RWPE2 (cell line): ENCODE results near the gene MAP3K20.

ENCODE experiments used
- ATAC-seq: fragments of 200-7000 bp; cut with Tn5 transposase; 3 replicates; pipeline ENCODE4 v1.9.1; 2021; ENCODE audit warnings: low read depth
- DNase-seq: peaks from one replicate; pipeline ENCODE4 v3.0.0-alpha.2; 2020; ENCODE audit warnings: low spot score
- H3K27ac ChIP-seq: fragments of 450-650 bp; 2 replicates; pipeline ENCODE4 v1.5.1; 2017; ENCODE audit warnings: mild to moderate bottlenecking; ENCODE audit not compliant: poor library complexity, severe bottlenecking
- H3K27me3 ChIP-seq: fragments of 250-450 bp; sonication (Bioruptor Pico); 2 replicates; pipeline ENCODE4 v1.5.1; 2021; ENCODE audit warnings: mild to moderate bottlenecking, moderate library complexity; ENCODE audit not compliant: insufficient read depth, poor library complexity, severe bottlenecking
- H3K36me3 ChIP-seq: fragments of 250-450 bp; sonication (Bioruptor Pico); 2 replicates; pipeline ENCODE4 v1.5.1; 2020; ENCODE audit warnings: low read depth, mild to moderate bottlenecking, moderate library complexity
- H3K4me1 ChIP-seq: fragments of 250-450 bp; sonication (Bioruptor Pico); 2 replicates; pipeline ENCODE4 v1.5.1; 2021; ENCODE audit warnings: mild to moderate bottlenecking, moderate library complexity; ENCODE audit not compliant: insufficient read depth, poor library complexity, severe bottlenecking
- H3K4me3 ChIP-seq: fragments of 250-450 bp; sonication (Bioruptor Pico); 2 replicates; pipeline ENCODE4 v1.5.1; 2021; ENCODE audit warnings: mild to moderate bottlenecking, moderate library complexity; ENCODE audit not compliant: severe bottlenecking
- H3K9me3 ChIP-seq: fragments of 250-450 bp; sonication (Bioruptor Pico); 2 replicates; pipeline ENCODE4 v1.5.1; 2021; ENCODE audit warnings: mild to moderate bottlenecking, moderate library complexity; ENCODE audit not compliant: severe bottlenecking
- TF ChIP-seq, protein P1 (sequence below): fragments of 450-650 bp; IDR thresholded peaks from one replicate; pipeline ENCODE4 v1.5.1; 2017; ENCODE audit warnings: mild to moderate bottlenecking, moderate library complexity; ENCODE audit not compliant: poor library complexity, severe bottlenecking

The MAP3K20 gene

DNA sequence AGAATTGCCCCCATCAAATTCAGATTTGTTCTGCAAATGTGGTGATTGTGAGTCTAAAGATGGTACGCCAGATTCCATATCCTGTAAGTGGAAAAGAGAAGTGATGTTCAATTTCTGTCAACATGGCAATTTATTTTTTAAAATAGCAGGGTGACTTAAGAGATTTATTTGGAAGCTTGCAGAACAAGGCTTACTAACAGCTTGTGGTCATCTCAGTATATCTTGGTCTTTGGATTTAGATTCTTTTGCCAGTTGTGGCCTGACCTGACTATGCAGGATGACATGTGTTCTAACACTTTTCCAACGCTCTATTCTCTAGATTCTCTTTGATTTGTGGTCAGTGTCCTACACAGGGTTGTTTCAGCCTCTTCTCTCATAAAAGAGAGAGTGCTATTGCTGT, 74.4 kb downstream of the MAP3K20 start:
- Histone ChIP-seq H3K36me3 (no peaks in the 10 kb centered on the region; the same call in 1 of the 2 replicates), H3K4me3 (no peak overlapping the region), H3K27ac (peak overlapping the region; percentile 98), H3K27me3 (no peaks in the 10 kb centered on the region), H3K4me1 (peaks cover 69% of the 10 kb centered on the region), H3K9me3 (no peaks in the 10 kb centered on the region)
- TF ChIP-seq, protein P1, sequence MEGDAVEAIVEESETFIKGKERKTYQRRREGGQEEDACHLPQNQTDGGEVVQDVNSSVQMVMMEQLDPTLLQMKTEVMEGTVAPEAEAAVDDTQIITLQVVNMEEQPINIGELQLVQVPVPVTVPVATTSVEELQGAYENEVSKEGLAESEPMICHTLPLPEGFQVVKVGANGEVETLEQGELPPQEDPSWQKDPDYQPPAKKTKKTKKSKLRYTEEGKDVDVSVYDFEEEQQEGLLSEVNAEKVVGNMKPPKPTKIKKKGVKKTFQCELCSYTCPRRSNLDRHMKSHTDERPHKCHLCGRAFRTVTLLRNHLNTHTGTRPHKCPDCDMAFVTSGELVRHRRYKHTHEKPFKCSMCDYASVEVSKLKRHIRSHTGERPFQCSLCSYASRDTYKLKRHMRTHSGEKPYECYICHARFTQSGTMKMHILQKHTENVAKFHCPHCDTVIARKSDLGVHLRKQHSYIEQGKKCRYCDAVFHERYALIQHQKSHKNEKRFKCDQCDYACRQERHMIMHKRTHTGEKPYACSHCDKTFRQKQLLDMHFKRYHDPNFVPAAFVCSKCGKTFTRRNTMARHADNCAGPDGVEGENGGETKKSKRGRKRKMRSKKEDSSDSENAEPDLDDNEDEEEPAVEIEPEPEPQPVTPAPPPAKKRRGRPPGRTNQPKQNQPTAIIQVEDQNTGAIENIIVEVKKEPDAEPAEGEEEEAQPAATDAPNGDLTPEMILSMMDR, result no peak
- no peak for ATAC-seq
- DNase-seq, result no peak

DNA sequence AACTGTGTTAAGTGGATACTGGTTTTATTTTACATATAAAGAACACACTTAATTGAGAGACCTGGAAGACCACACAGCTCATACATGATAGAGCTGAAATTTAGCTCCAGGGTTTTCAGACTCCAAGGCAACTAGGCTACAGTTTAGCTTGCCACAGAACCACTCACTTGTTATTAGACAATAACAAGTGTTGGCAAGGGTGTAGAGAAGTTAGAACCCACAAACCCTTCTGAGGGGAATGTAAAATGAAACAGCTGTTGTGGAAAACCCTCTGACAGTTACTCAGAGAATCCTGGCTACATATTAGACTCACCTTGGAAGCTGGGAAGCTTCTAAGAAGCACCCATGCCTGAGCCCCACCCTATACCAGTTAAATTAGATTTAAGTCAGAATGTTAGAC, 75.3 kb downstream of the MAP3K20 start:
- TF ChIP-seq, protein P1, result no peak
- H3K4me1 ChIP-seq, result peaks cover 62% of the 10 kb centered on the region
- H3K4me3 ChIP-seq, result no peak overlapping the region
- H3K27me3 ChIP-seq, result no peaks in the 10 kb centered on the region
- peak overlapping the region; percentile 98 for H3K27ac ChIP-seq
- ATAC-seq (no peak), DNase-seq (no peak)
- no peaks in the 10 kb centered on the region for H3K9me3 ChIP-seq
- no peaks in the 10 kb centered on the region; the same call in 1 of the 2 replicates for H3K36me3 ChIP-seq

DNA sequence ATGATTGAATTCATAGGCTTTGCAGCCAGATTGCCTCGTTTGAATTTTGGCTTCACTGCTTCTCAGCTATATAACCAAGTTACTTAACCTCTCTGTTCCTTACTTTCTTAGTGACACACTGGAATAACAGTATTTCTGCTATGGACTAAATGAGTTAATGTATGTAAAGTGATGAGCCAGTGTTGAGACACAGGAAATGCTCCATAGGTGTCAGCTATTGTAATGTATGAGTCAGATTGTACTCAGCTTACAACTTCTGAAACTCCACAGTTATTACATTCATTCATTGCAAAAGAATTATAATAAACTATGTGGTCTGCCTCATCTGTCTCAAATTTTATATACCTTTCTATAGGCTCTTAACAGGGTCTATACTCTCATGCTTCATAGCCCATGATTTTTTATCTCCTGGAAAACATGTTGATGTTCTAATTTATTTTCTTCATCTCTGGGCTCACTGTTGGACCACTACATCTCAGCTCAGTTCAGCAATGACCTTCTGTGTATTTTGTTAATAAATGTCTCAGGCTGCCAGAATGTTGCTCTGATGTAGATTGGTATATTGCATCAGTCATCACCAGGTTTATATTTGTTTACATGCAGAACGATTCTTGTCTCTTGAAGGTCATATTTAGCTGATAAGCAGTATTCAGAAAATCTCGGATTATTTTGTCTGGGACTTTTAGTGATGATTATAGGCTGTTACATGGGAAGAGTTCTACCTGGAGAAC, 76.2 kb downstream of the MAP3K20 start:
- no peaks in the 10 kb centered on the region for H3K27me3 ChIP-seq
- peaks cover 57% of the 10 kb centered on the region for H3K4me1 ChIP-seq
- no peaks in the 10 kb centered on the region; the same call in 1 of the 2 replicates for H3K36me3 ChIP-seq
- H3K9me3 ChIP-seq, result no peaks in the 10 kb centered on the region
- H3K4me3 ChIP-seq, result no peak overlapping the region
- DNase-seq, result no peak
- H3K27ac ChIP-seq, result peak overlapping the region; percentile 98
- peak; percentile 88 for ATAC-seq
- TF ChIP-seq, protein P1, result no peak

DNA sequence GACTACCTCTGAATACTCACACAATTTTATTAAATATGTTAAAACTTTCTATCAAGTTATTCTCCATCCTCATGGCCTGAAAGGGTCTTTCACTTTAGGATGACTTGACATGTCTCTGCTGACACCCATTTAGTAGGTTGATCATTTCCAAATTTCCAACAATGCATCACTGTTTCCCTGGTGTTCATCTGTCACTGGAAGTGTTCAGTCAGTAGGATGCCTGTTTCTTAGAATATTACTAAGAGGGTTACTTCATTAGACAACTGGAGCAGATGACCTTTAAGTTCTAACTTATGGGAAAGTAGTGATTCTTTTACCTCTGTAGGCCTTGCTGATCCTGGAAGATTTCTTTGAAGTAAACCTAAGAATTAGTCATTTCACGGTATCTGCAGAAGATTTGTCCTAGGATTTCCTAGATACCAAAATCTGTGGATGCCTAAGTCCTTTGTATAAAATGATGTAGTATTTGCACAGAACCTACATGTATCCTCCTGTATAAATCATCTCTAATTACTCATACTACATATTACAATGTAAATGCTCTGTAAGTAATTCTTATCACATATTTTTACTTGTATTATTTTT, 77.7 kb downstream of the MAP3K20 start:
- Histone ChIP-seq H3K27ac (peak overlapping the region; percentile 98), H3K4me1 (peaks cover 53% of the 10 kb centered on the region), H3K27me3 (no peaks in the 10 kb centered on the region), H3K9me3 (no peaks in the 10 kb centered on the region), H3K4me3 (no peak overlapping the region), H3K36me3 (no peaks in the 10 kb centered on the region; the same call in 1 of the 2 replicates)
- ATAC-seq (peak; percentile 2; the same call in 1 of the 3 replicates), DNase-seq (no peak)
- TF ChIP-seq, protein P1, result no peak

DNA sequence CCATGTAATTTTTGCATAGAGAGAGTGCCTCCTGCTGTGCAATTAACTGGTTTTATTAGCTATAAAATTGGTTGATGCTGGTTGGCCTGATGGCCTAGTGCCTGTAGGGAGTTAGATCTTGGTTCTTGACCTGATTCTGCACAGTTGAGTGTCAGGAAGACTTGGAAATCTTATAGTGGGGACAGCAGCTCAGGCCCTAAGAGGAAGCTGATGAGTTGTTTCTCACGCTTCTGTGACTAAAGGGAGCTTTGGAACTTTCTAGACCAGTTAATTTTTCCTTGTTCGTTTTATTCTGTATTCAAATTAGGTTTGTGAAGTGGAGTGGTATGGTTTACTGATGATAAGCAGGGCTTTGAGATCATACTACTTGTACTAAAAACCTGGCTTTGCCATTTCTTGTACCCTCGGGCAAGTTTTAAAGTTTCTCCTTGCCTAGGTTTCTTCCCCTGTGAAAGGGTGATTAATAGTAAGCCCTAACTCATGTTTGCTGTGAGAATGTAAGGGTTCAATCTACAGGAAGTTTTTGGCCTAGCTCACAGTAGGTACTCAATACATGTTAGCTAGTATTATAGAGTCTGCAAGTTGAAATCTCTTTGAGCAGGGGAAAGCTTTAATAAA, 82.1 kb downstream of the MAP3K20 start:
- no peak overlapping the region for H3K4me3 ChIP-seq
- H3K27ac ChIP-seq, result peak overlapping the region; percentile 93
- no peaks in the 10 kb centered on the region for H3K9me3 ChIP-seq
- TF ChIP-seq, protein P1, result no peak
- ATAC-seq, result no peak
- H3K27me3 ChIP-seq, result no peaks in the 10 kb centered on the region
- peaks cover 2% of the 10 kb centered on the region for H3K36me3 ChIP-seq
- peaks cover 36% of the 10 kb centered on the region for H3K4me1 ChIP-seq
- no peak for DNase-seq
